GM18870 (cell line): ENCODE results near the gene FOXO1.

Experiments used
- ATAC-seq: cut with Tn5 transposase; IDR thresholded peaks from one replicate; pipeline ENCODE4 v1.9.1; 2021; ENCODE audit warnings: moderate library complexity; ENCODE audit not compliant: unreplicated experiment

The FOXO1 gene

DNA sequence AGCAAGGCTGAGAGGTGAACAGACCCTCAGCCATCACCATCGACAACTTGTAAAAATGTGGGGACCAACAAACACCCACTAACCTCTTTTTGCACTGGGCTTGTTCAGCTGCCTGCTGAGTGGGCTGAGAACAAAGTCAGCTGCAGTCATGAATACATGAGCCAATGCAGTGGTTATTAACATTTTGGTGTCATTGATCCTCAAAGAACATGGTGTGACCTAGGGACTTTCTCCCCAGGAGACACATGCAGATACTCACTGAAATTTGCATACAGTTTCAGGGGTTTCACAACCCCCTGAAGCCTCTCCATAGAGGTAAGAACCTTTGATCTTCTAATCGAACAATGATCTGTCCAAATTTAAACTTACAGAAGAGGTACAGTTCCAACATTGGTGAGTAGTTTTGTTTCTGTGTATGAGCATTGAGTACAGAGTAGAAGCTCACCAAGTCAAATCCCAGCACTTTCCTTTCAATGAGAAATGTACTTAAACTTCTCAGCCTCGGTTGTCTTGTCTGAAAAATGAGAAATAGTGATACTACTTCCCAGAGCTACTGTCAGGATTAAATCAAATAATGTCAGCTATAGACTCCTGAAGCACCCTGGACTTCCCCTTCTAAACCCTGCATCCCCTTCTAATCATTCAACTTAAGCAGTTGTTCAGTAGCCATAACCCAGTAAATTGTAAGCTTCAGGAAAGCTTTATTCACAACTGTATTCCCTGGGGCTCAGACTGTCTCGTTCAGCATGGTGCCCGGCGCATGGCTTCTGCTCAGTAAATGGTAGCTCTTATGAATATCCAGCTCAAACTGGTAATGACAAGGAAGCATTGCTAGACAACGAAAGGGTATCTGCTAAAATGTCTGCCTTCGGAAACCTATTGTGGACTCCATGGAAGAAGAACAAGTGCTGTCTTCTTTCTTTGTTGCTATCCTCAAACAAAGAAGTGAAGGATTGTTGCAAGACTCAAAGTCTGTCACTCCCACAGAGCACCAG, 148.7 kb downstream of the FOXO1 start:
- peak; percentile 90 for ATAC-seq

DNA sequence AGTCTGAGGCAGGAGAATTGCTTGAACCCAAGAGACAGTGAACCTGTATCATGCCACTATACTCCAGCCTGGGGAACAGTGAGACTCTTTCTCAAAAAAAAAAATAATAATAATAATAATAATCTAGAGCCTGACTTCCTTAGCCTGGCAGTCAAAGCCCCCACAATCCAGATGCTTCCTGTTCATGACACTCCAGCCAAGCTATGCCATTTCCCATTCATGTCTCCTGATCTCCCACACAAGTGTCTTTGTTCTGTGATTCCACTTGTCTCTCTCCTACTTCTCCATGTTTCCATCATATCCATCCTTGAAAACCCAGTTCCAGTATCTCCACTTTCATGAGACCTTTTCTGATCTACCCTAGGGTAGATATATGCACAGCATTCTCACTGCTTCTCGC, 150.7 kb downstream of the FOXO1 start:
- no peak for ATAC-seq

DNA sequence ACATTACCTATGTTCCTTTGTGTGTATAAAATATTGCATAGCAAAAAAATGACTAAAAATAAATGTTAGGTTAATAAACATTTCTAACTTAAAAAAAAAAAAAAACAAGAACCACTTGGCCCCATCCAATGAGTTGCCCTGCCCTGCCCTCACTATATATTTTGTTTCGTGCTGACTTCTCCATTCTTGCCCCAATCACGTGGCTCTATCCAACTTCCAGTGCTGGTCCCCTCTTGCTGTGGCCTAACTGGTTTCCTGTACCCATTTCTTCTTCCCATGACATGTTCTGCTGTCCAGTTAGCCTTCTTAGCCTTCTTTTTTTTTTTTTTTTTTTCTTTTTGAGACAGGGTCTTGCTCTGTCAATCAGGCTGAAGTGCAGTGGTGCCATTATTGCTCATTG, 151.6 kb downstream of the FOXO1 start:
- no peak for ATAC-seq

DNA sequence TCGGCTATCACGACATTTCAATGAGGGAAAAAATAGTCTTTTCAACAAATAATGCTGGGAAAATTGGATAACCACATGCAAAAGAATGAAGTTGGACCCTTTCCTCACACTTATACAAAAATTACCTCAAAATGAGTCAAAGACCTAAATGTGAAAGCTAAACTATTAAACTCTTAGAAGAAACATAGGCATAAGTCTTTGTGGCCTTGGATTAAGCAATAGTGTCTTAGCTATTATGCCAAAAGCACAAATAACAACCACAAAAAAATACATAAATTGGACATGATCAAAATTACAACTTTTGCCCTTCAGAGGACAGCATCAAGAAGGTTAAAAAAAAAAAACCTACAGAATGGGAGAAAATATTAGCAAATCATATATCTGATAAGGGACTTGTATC, 156.6 kb downstream of the FOXO1 start:
- no peak for ATAC-seq

DNA sequence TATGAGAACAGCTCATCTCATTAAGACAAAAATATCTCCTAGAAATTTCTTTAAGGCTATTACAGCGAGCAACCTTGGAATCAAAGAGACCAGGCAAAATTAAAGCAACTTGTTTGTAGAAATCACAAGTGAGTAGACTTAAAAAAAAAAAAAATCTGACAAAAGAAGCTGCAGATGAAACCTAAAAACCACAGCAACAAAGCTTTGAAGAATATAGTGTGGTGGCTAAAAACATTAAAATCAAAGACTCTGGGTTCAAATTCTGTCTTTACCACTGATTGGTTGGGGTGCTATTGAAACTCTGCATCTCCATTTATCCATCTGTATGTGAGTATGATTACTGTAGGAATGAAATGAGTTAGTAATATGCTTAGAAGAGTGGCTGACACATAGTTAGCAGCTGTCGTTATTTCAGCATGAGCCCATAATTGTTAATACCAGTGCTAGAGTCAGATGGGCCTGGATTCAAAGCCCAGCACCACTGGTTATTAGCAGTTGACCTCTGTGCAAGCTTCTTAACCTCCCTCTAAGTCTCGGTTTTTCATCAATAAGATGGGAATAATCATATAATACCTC, 157.6 kb downstream of the FOXO1 start:
- no peak for ATAC-seq

DNA sequence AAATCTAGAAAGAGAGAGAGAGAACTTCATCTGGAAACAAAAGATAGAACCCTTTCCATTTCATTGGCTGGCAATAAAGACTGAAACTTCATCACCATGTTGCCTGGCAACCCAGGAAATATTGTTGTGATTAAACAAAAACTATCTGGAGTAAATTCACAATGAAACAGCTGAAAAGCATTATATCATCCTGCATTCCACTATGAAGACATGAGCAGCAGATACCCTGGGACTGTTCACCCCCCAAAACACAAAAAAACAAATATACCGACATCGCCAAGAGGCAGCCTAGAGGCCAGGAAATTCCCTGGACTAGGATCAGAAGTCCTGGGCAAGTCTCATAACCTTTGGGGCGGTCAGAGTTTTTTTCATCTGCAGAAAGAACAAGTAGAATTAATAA, 158.3 kb downstream of the FOXO1 start:
- no peak for ATAC-seq

DNA sequence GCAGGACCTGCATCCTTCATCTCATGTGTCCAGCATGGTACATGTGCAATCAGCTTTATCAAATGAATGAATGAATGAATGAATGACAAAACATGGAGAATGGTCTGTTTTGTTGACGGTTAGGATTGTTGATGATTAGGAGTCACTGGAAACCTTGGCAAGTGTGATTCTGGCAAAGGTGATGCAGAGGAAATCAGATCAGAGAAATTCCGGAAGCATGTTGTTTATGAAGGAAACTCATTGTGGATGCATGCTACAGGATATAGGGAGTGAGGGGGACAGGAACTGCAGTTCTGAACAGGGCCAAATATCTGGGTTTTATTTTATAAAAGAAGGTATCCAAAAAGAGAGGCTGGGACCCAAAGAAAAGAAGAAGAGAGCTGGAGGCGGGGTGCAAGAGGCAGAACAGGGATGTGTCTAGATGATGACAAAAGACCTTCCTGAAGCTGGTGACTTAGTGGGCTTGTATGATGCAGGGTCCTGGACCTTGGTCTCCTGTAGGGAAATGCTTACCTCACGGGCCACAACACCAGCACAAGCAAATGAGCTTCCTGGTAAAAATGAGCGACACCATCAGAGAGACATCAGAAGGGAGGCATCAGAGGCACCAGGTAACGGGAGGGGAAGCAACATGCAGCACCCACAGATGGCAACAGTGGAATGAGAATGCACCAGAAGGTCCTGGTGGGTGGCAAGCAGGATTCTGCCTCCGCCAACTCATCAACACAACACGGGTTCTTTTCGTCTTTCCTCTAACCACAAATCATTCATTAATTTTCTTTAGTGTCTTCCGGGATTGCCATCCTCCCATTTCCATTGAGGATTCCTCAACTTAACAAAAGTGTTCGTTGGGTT, 159.6 kb downstream of the FOXO1 start:
- ATAC-seq = no peak
